Activated T-cell treated with anti-CD3 and anti-CD28 coated beads, Interleukin-2, amount 50 U/mL, for 4 hours (primary cell): ENCODE measurements around the gene MAGEB3. TPM values are rescaled to one million over a fixed set of nuclear protein-coding genes. Genes with fewer than 3 reads are reported as not detected.

Source experiments
- total RNA-seq, 3 donors: library from RNA; stranded (reverse); gene quantifications; one replicate each; pipeline ENCODE4 v1.2.1, GENCODE V29; 2021

The MAGEB3 gene
- total RNA-seq, 3 donors from 2014 or later = not detected

Other genes with a start within 250 kb of the MAGEB3 start
- under 1 TPM in 1 of 3 donors, not detected in 2; 0.42 TPM for gene MAGEB2, start 15.1 kb upstream of the MAGEB3 start, total RNA-seq
- not detected for gene MAGEB4, start 11.3 kb downstream of the MAGEB3 start, total RNA-seq
- not detected for gene MAGEB1, start 16.5 kb downstream of the MAGEB3 start, total RNA-seq
- gene NR0B1, start 78.7 kb downstream of the MAGEB3 start, total RNA-seq = not detected